Measurements from ENCODE around the gene C4orf33. TPM values are rescaled to one million over a fixed set of nuclear protein-coding genes. Genes with fewer than 3 reads are reported as not detected.
"Not testable (repeated sequence)": the region's sequence is repeated elsewhere in the genome, so short reads cannot be mapped to it uniquely, and the experiment has no call there.

The C4orf33 gene
- 18.8 TPM for total RNA-seq
- polyA plus RNA-seq: 10 to 100 TPM in 1 of 4 donors, 1 to 10 TPM in 3; 4.2 to 13.0 (median 6.3) TPM

GRCh38 chr4:129095811-129096454 lies at the start of gene C4orf33:
Gene C4orf33, plus strand, starts transcription at chr4:129096152. Its CDS starts 6,459 bp downstream, at chr4:129102611.
- Mint-ChIP-seq H3K4me3 (peak within 1 kb of the TSS; percentile 49 to 97 (median 92)), H3K4me1 (peaks cover 10 to 38% (median 32%) of the 10 kb centered on the region in 4 donors), H3K9me3 (no peaks in the 10 kb centered on the region), H3K27ac (peak within 1 kb of the TSS in 2 of 3 donors; percentile 92 to 96), H3K27me3 (no peaks in the 10 kb centered on the region), H3K36me3 (no peaks in the 10 kb centered on the region)
- DNase-seq: peak; percentile 65 to 95 (median 76)
- Histone ChIP-seq H3K36me3 (ENCODE audit: control insufficient read depth, insufficient read depth, low read length) (no peaks in the 10 kb centered on the region), H3K4me1 (ENCODE audit: control insufficient read depth, insufficient read depth, low read length, poor library complexity, severe bottlenecking) (peaks cover 37% of the 10 kb centered on the region), H3K27me3 (ENCODE audit: control insufficient read depth, insufficient read depth, low read length) (no peaks in the 10 kb centered on the region), H3K27ac (ENCODE audit: insufficient read depth, low read length, poor library complexity, severe bottlenecking) (peak within 1 kb of the TSS; percentile 97), H3K4me3 (ENCODE audit: low read depth, low read length) (peak within 1 kb of the TSS; percentile 99), H3K9me3 (ENCODE audit: control insufficient read depth in 2 of 2, low read length in 2 of 2) (no peaks in the 10 kb centered on the region)
- peak; percentile 64 to 68 for ATAC-seq (ENCODE audit: low read depth in 2 of 2)

GRCh38 chr4:129059028-129059427 lies 36.9 kb upstream of the C4orf33 start:
- no peaks in the 10 kb centered on the region for H3K4me1 ChIP-seq (ENCODE audit: control insufficient read depth, insufficient read depth, low read length, poor library complexity, severe bottlenecking)
- Mint-ChIP-seq H3K9me3 (peaks cover 0 to 76% (median 45%) of the 10 kb centered on the region in 7 donors), H3K27ac (peak overlapping the region in 1 of 3 donors; percentile 38)

GRCh38 chr4:129062580-129062979 lies 33.4 kb upstream of the C4orf33 start:
- Mint-ChIP-seq H3K9me3 (peaks cover 0 to 65% (median 36%) of the 10 kb centered on the region in 7 donors), H3K4me3 (peak overlapping the region in 1 of 4 donors; percentile 33), H3K27ac (no peak overlapping the region), H3K36me3 (peaks cover 27% of the 10 kb centered on the region), H3K27me3 (no peaks in the 10 kb centered on the region), H3K4me1 (no peaks in the 10 kb centered on the region)
- Histone ChIP-seq H3K27ac (ENCODE audit: insufficient read depth, low read length, poor library complexity, severe bottlenecking) (no peak overlapping the region), H3K4me3 (ENCODE audit: low read depth, low read length) (no peak overlapping the region), H3K9me3 (ENCODE audit: control insufficient read depth in 2 of 2, low read length in 2 of 2) (peaks cover 62 to 72% of the 10 kb centered on the region in 2 experiments), H3K27me3 (ENCODE audit: control insufficient read depth, insufficient read depth, low read length) (no peaks in the 10 kb centered on the region), H3K36me3 (ENCODE audit: control insufficient read depth, insufficient read depth, low read length) (peaks cover 18% of the 10 kb centered on the region), H3K4me1 (ENCODE audit: control insufficient read depth, insufficient read depth, low read length, poor library complexity, severe bottlenecking) (no peaks in the 10 kb centered on the region)
- DNase-seq: no peak
- ATAC-seq (ENCODE audit: low read depth in 2 of 2): no peak

More at GRCh38 chr4:129059028-129059427, 36.9 kb upstream of the C4orf33 start:
- Histone ChIP-seq H3K27ac (ENCODE audit: insufficient read depth, low read length, poor library complexity, severe bottlenecking) (no peak overlapping the region), H3K9me3 (ENCODE audit: control insufficient read depth in 2 of 2, low read length in 2 of 2) (peaks cover 77 to 87% of the 10 kb centered on the region in 2 experiments), H3K36me3 (ENCODE audit: control insufficient read depth, insufficient read depth, low read length) (peaks cover 14% of the 10 kb centered on the region), H3K4me3 (ENCODE audit: low read depth, low read length) (no peak overlapping the region), H3K27me3 (ENCODE audit: control insufficient read depth, insufficient read depth, low read length) (no peaks in the 10 kb centered on the region)
- Mint-ChIP-seq H3K4me3 (no peak overlapping the region), H3K4me1 (no peaks in the 10 kb centered on the region), H3K36me3 (peaks cover 28% of the 10 kb centered on the region), H3K27me3 (no peaks in the 10 kb centered on the region)
- DNase-seq (no peak), ATAC-seq (ENCODE audit: low read depth in 2 of 2) (no peak)

GRCh38 chr4:129063640-129064039 lies 32.3 kb upstream of the C4orf33 start:
- no peak overlapping the region for H3K4me3 ChIP-seq (ENCODE audit: low read depth, low read length)
- Mint-ChIP-seq H3K36me3 (peaks cover 35% of the 10 kb centered on the region), H3K4me1 (no peaks in the 10 kb centered on the region), H3K4me3 (no peak overlapping the region), H3K27me3 (no peaks in the 10 kb centered on the region), H3K9me3 (peaks cover 0 to 62% (median 30%) of the 10 kb centered on the region in 7 donors), H3K27ac (no peak overlapping the region)
- peaks cover 18% of the 10 kb centered on the region for H3K36me3 ChIP-seq (ENCODE audit: control insufficient read depth, insufficient read depth, low read length)
- H3K4me1 ChIP-seq (ENCODE audit: control insufficient read depth, insufficient read depth, low read length, poor library complexity, severe bottlenecking): no peaks in the 10 kb centered on the region
- ATAC-seq (ENCODE audit: low read depth in 2 of 2): no peak
- DNase-seq: no peak
- no peak overlapping the region for H3K27ac ChIP-seq (ENCODE audit: insufficient read depth, low read length, poor library complexity, severe bottlenecking)
- H3K27me3 ChIP-seq (ENCODE audit: control insufficient read depth, insufficient read depth, low read length): no peaks in the 10 kb centered on the region
- peaks cover 58 to 63% of the 10 kb centered on the region in 2 experiments for H3K9me3 ChIP-seq (ENCODE audit: control insufficient read depth in 2 of 2, low read length in 2 of 2)

- H3K36me3 Mint-ChIP-seq: peaks cover 35% of the 10 kb centered on the region
Measured at GRCh38 chr4:129064717-129065116, 31.2 kb upstream of the C4orf33 start.

GRCh38 chr4:129069537-129069936 lies 26.4 kb upstream of the C4orf33 start:
- not testable (repeated sequence) for DNase-seq; H3K4me1 Mint-ChIP-seq; H3K27ac Mint-ChIP-seq; H3K27me3 ChIP-seq (ENCODE audit: control insufficient read depth, insufficient read depth, low read length); H3K4me1 ChIP-seq (ENCODE audit: control insufficient read depth, insufficient read depth, low read length, poor library complexity, severe bottlenecking); H3K4me3 ChIP-seq (ENCODE audit: low read depth, low read length); ATAC-seq (ENCODE audit: low read depth in 2 of 2); H3K4me3 Mint-ChIP-seq; H3K27ac ChIP-seq (ENCODE audit: insufficient read depth, low read length, poor library complexity, severe bottlenecking); H3K27me3 Mint-ChIP-seq
- Histone ChIP-seq H3K36me3 (ENCODE audit: control insufficient read depth, insufficient read depth, low read length) (peaks cover 15% of the 10 kb centered on the region), H3K9me3 (ENCODE audit: control insufficient read depth in 2 of 2, low read length in 2 of 2) (peaks cover 22 to 25% of the 10 kb centered on the region in 2 experiments)
- peaks cover 45% of the 10 kb centered on the region for H3K36me3 Mint-ChIP-seq
- peaks cover 2 to 54% (median 25%) of the 10 kb centered on the region in 7 donors for H3K9me3 Mint-ChIP-seq

More at GRCh38 chr4:129064717-129065116, 31.2 kb upstream of the C4orf33 start:
- H3K9me3 ChIP-seq (ENCODE audit: control insufficient read depth in 2 of 2, low read length in 2 of 2): peaks cover 51 to 53% of the 10 kb centered on the region in 2 experiments
- no peaks in the 10 kb centered on the region for H3K4me1 ChIP-seq (ENCODE audit: control insufficient read depth, insufficient read depth, low read length, poor library complexity, severe bottlenecking)
- H3K27ac Mint-ChIP-seq: no peak overlapping the region
- no peak for ATAC-seq (ENCODE audit: low read depth in 2 of 2)
- H3K4me1 Mint-ChIP-seq: no peaks in the 10 kb centered on the region
- no peak overlapping the region for H3K4me3 ChIP-seq (ENCODE audit: low read depth, low read length)
- H3K4me3 Mint-ChIP-seq: no peak overlapping the region
- peaks cover 18% of the 10 kb centered on the region for H3K36me3 ChIP-seq (ENCODE audit: control insufficient read depth, insufficient read depth, low read length)
- H3K27ac ChIP-seq (ENCODE audit: insufficient read depth, low read length, poor library complexity, severe bottlenecking): no peak overlapping the region
- no peaks in the 10 kb centered on the region for H3K27me3 Mint-ChIP-seq
- no peaks in the 10 kb centered on the region for H3K27me3 ChIP-seq (ENCODE audit: control insufficient read depth, insufficient read depth, low read length)
- no peak for DNase-seq
- H3K9me3 Mint-ChIP-seq: peaks cover 0 to 64% (median 31%) of the 10 kb centered on the region in 7 donors

- no peak overlapping the region for H3K4me3 Mint-ChIP-seq
- peaks cover 9 to 13% of the 10 kb centered on the region in 2 experiments for H3K9me3 ChIP-seq (ENCODE audit: control insufficient read depth in 2 of 2, low read length in 2 of 2)
- ATAC-seq (ENCODE audit: low read depth in 2 of 2): no peak
- no peaks in the 10 kb centered on the region for H3K27me3 Mint-ChIP-seq
- H3K4me1 ChIP-seq (ENCODE audit: control insufficient read depth, insufficient read depth, low read length, poor library complexity, severe bottlenecking): no peaks in the 10 kb centered on the region
- H3K4me1 Mint-ChIP-seq: peaks cover 7 to 19% (median 10%) of the 10 kb centered on the region in 4 donors
- no peak overlapping the region for H3K27ac Mint-ChIP-seq
- peaks cover 6 to 27% (median 14%) of the 10 kb centered on the region in 7 donors for H3K9me3 Mint-ChIP-seq
- H3K4me3 ChIP-seq (ENCODE audit: low read depth, low read length): no peak overlapping the region
- no peak overlapping the region for H3K27ac ChIP-seq (ENCODE audit: insufficient read depth, low read length, poor library complexity, severe bottlenecking)
- H3K27me3 ChIP-seq (ENCODE audit: control insufficient read depth, insufficient read depth, low read length): no peaks in the 10 kb centered on the region
- DNase-seq: no peak
- peaks cover 49% of the 10 kb centered on the region for H3K36me3 ChIP-seq (ENCODE audit: control insufficient read depth, insufficient read depth, low read length)
- H3K36me3 Mint-ChIP-seq: peaks cover 73% of the 10 kb centered on the region
Measured at GRCh38 chr4:129077326-129077725, 18.6 kb upstream of the C4orf33 start.
